Endothelial cell of umbilical vein (primary cell): ENCODE measurements around the gene TMPRSS13. TPM values are rescaled to one million over a fixed set of nuclear protein-coding genes. Genes with fewer than 3 reads are reported as not detected.

Experiments
- BruUV-seq: library from RNA; stranded (reverse); fragments of 400-500 nt; replicated peaks from 2 replicates; lab custom pipeline; 2021; lab: Mats Ljungman, UMichigan
- CTCF ChIA-PET: fragments of 300-600, 350-600 bp; sonication (Branson Sonifier 250); formaldehyde crosslinking; loops from one replicate; lab custom pipeline; 2021; ENCODE audit warnings: antibody characterized with exemption, inconsistent platforms; lab: Charles Lee
- POLR2A ChIA-PET: fragments of 300-600, 350-600 bp; sonication (Branson Sonifier 250); formaldehyde crosslinking; loops from one replicate; lab custom pipeline; 2021; ENCODE audit warnings: antibody characterized with exemption, inconsistent platforms; lab: Charles Lee
- DNase-seq: peaks from one replicate; pipeline ENCODE4 v3.0.0-alpha.2; 2011; ENCODE audit warnings: low read depth, low spot score
- FAIRE-seq: peaks from 2 replicates; lab custom pipeline; 2011; peaks lifted over from hg19 to GRCh38; lab: Jason Lieb, UNC
- H2AFZ ChIP-seq: 2 replicates; pipeline ENCODE4 v1.6.0; 2012; ENCODE audit warnings: low read depth, low read length, control low read depth, inconsistent platforms
- H3K27ac ChIP-seq: 2 replicates; pipeline ENCODE4 v1.5.1; 2011; ENCODE audit warnings: low read depth, mild to moderate bottlenecking, control low read depth, low read length, moderate library complexity; ENCODE audit not compliant: insufficient read depth
- H3K27me3 ChIP-seq, 2 experiments: 2 replicates each; pipeline versions ENCODE4 v1.6.0 to v1.6.1; 2011; ENCODE audit warnings: low read length in 2 of 2, mixed read lengths in 1 of 2; ENCODE audit not compliant: control insufficient read depth in 2 of 2, insufficient read depth in 2 of 2
- H3K36me3 ChIP-seq, 2 experiments: 2 replicates in 1 of 2; 3 replicates in 1 of 2; pipeline ENCODE4 v1.5.1; 2011; ENCODE audit warnings: low read length in 2 of 2, mild to moderate bottlenecking in 1 of 2, moderate library complexity in 1 of 2; ENCODE audit not compliant: control insufficient read depth in 2 of 2, insufficient read depth in 2 of 2; ENCODE audit errors: extremely low read depth in 1 of 2
- H3K4me1 ChIP-seq: 3 replicates; pipeline ENCODE4 v1.5.1; 2011; ENCODE audit warnings: mild to moderate bottlenecking, low read length; ENCODE audit not compliant: control insufficient read depth, insufficient read depth; ENCODE audit errors: extremely low read depth
- H3K4me2 ChIP-seq: 2 replicates; pipeline ENCODE4 v1.6.1; 2011; ENCODE audit warnings: low read length, control low read depth, mixed read lengths; ENCODE audit not compliant: insufficient read depth
- H3K4me3 ChIP-seq, 3 experiments: fragments of 200-600 bp in 1 of 3; sonication (generic), shearing (Covaris generic) in 1 of 3; replicated peaks in 1 of 3; 2 replicates each; pipeline ENCODE4 v1.5.1; 2011 to 2016; ENCODE audit warnings: control low read depth in 3 of 3, low read length in 3 of 3, mild to moderate bottlenecking in 2 of 3, inconsistent platforms in 1 of 3, low read depth in 1 of 3, moderate library complexity in 1 of 3; ENCODE audit not compliant: insufficient read depth in 1 of 3
- H3K79me2 ChIP-seq: 2 replicates; pipeline ENCODE4 v1.6.0; 2012; ENCODE audit warnings: low read length, inconsistent platforms; ENCODE audit not compliant: control insufficient read depth, insufficient read depth
- H3K9ac ChIP-seq: replicated peaks from 2 replicates; pipeline ENCODE3; 2011; ENCODE audit warnings: low read length, control low read depth; ENCODE audit not compliant: insufficient read depth; ENCODE audit errors: extremely low read depth
- H3K9me1 ChIP-seq: replicated peaks from 3 replicates; pipeline ENCODE4 v1.6.0; 2011; ENCODE audit warnings: mild to moderate bottlenecking, low read length; ENCODE audit not compliant: control insufficient read depth, insufficient read depth; ENCODE audit errors: extremely low read depth
- H3K9me3 ChIP-seq: replicated peaks from 2 replicates; pipeline ENCODE4 v1.5.1; 2012; ENCODE audit warnings: low read length, inconsistent platforms; ENCODE audit not compliant: control insufficient read depth, insufficient read depth
- H4K20me1 ChIP-seq: replicated peaks from 2 replicates; pipeline ENCODE3; 2011; ENCODE audit warnings: mild to moderate bottlenecking, low read length; ENCODE audit not compliant: control insufficient read depth, insufficient read depth; ENCODE audit errors: extremely low read depth
- EZH2 ChIP-seq: IDR thresholded peaks from 2 replicates; pipeline ENCODE4 v1.6.1; 2012; ENCODE audit warnings: borderline replicate concordance, low read depth, mild to moderate bottlenecking, moderate library complexity, low read length, inconsistent platforms; ENCODE audit not compliant: severe bottlenecking
- FOS ChIP-seq: IDR thresholded peaks from 2 replicates; pipeline ENCODE4 v1.6.1; 2011; ENCODE audit warnings: mild to moderate bottlenecking, low read length, moderate library complexity, borderline replicate concordance; ENCODE audit not compliant: insufficient read depth
- GATA2 ChIP-seq: IDR thresholded peaks from 2 replicates; pipeline ENCODE4 v1.7.0; 2011; ENCODE audit warnings: low read depth, mild to moderate bottlenecking, moderate library complexity, mixed read lengths, low read length; ENCODE audit not compliant: insufficient read length, insufficient read depth
- JUN ChIP-seq: IDR thresholded peaks from 2 replicates; pipeline ENCODE4 v1.6.1; 2011; ENCODE audit warnings: borderline replicate concordance, low read depth; ENCODE audit not compliant: insufficient read length, insufficient read depth
- POLR2A ChIP-seq: IDR thresholded peaks from 2 replicates; pipeline ENCODE4 v1.6.1; 2012; ENCODE audit warnings: low read depth, mild to moderate bottlenecking, control low read depth, low read length
- POLR2AphosphoS5 ChIP-seq: IDR thresholded peaks from 2 replicates; pipeline ENCODE4 v1.6.1; 2012; ENCODE audit warnings: low read depth, mild to moderate bottlenecking, control low read depth, low read length, moderate library complexity; ENCODE audit not compliant: insufficient read depth
- dilution Hi-C: fragments of 300-500 bp; cut with MboI; formaldehyde crosslinking; loops from one replicate; pipeline ENCODE4 v1.15.0; 2019; ENCODE audit warnings: low sequenced_read_pairs; ENCODE audit not compliant: extremely low pct_ligation_motif_present
- intact Hi-C: fragments of 100-400 bp; cut with micrococcal nuclease; formaldehyde crosslinking; loops from one replicate; pipeline ENCODE4 v1.10.0; 2022
- polyA plus RNA-seq, 4 experiments: library from polyadenylated mRNA; depleted of rRNA in 3 of 4; stranded (reverse) in 3 of 4; unstranded in 1 of 4; fragments of >200 nt; gene quantifications; 2 replicates each; pipeline versions ENCODE4 v1.2.1 to v1.2.3, GENCODE V29; 2011 to 2012; ENCODE audit warnings: missing spikeins in 1 of 4
- total RNA-seq: library from RNA; stranded (reverse); gene quantifications from 2 replicates; pipeline ENCODE4 v1.2.3, GENCODE V29; 2021
- TF ChIP-seq, protein P1 (sequence below), 2 donors: IDR thresholded peaks; 1 replicate in 1 of 2; 2 replicates in 1 of 2; pipeline ENCODE4 v1.5.1; 2011; ENCODE audit warnings: low read length in 2 of 2, mild to moderate bottlenecking in 2 of 2, moderate library complexity in 2 of 2, control low read depth in 1 of 2, inconsistent platforms in 1 of 2, low read depth in 1 of 2; ENCODE audit not compliant: insufficient read depth in 1 of 2; ENCODE audit errors: extremely low read depth in 1 of 2
- TF ChIP-seq, protein P2 (sequence below): IDR thresholded peaks from 2 replicates; pipeline ENCODE4 v1.6.1; 2011; ENCODE audit not compliant: insufficient read depth, insufficient read length

Gene TMPRSS13
- total and polyA plus RNA-seq, 2 donors (not counting 3 experiments of a cell fraction or from before 2014, with no cell fraction given) = 0.22 to 0.46 TPM

DNA sequence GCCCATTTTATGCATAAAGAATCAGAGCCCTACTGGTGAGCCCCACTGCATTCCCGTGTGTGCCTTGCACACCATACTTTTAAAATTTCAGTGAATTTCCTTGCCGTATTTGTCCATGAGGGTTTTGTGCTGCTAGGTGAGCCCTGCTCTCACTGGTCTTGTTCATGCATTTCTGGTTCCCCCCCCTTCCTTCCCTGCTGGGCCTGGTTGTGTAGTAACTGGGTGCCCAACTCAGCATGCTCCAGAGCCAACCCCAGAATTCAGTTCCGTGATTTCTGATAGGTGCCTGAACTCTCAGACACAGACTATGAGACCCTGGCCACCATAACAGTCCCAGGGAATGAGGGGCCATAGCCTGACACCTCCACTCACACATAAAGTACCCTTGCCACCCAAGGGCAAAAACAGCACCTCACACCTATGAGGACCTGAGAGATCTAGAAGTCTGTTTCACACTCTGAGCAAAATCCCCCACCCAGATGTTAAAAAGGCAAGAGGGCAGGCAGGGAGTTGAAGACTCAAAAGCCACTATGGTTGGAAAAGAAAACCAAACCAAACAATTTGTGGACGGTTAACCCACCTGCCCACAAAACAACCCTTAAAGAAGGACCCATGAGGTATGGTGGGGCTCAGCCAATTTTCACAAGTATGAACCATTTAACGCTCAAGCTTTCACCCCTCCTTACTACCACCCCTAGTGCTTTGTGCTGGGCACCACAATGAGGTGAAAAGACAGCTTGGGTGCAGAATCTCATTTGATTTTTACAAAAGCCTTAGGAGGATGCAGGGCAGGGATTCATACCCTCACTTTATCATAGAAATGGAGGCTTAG lies 40.2 kb upstream of the TMPRSS13 start:
- ChIA-PET POLR2A (no interaction called here), CTCF (no interaction called here)
- DNase-seq (no peak), FAIRE-seq (no peak)
- no peaks in the 10 kb centered on the region for H4K20me1 ChIP-seq
- no peaks in the 10 kb centered on the region for H3K79me2 ChIP-seq
- peaks cover 28% of the 10 kb centered on the region for H3K4me1 ChIP-seq
- TF ChIP-seq GATA2 = no peak
- TF ChIP-seq, protein P1, sequence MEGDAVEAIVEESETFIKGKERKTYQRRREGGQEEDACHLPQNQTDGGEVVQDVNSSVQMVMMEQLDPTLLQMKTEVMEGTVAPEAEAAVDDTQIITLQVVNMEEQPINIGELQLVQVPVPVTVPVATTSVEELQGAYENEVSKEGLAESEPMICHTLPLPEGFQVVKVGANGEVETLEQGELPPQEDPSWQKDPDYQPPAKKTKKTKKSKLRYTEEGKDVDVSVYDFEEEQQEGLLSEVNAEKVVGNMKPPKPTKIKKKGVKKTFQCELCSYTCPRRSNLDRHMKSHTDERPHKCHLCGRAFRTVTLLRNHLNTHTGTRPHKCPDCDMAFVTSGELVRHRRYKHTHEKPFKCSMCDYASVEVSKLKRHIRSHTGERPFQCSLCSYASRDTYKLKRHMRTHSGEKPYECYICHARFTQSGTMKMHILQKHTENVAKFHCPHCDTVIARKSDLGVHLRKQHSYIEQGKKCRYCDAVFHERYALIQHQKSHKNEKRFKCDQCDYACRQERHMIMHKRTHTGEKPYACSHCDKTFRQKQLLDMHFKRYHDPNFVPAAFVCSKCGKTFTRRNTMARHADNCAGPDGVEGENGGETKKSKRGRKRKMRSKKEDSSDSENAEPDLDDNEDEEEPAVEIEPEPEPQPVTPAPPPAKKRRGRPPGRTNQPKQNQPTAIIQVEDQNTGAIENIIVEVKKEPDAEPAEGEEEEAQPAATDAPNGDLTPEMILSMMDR (IDR thresholded peaks at IDR 0.05; ENCODE audit: extremely low read depth in 1 of 2, insufficient read depth in 1 of 2, low read depth in 1 of 2, low read length in 2 of 2) = no peak
- TF ChIP-seq EZH2 = no peak
- TF ChIP-seq POLR2A = no peak
- TF ChIP-seq, protein P2, sequence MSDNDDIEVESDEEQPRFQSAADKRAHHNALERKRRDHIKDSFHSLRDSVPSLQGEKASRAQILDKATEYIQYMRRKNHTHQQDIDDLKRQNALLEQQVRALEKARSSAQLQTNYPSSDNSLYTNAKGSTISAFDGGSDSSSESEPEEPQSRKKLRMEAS = no peak
- no peak for TF ChIP-seq FOS
- no peak for TF ChIP-seq POLR2AphosphoS5
- no peak for TF ChIP-seq JUN
- intact Hi-C loops = no loop called here
- H2AFZ ChIP-seq = no peak overlapping the region
- no peak overlapping the region for H3K27ac ChIP-seq
- no peak overlapping the region for H3K4me2 ChIP-seq
- H3K4me3 ChIP-seq = no peak overlapping the region
- no peaks in the 10 kb centered on the region for H3K9me1 ChIP-seq
- H3K27me3 ChIP-seq = no peaks in the 10 kb centered on the region
- dilution Hi-C loops = no loop called here
- H3K9me3 ChIP-seq = no peaks in the 10 kb centered on the region
- H3K9ac ChIP-seq = no peak overlapping the region
- H3K36me3 ChIP-seq = no peaks in the 10 kb centered on the region
- BruUV-seq = no TSS peak
